Loucy (cell line): Measurements from ENCODE around the gene DNAI4.

ENCODE experiments used
- EZH2phosphoT487 ChIP-seq: fragments of 200-600 bp; IDR thresholded peaks from 2 replicates; pipeline ENCODE4 v1.6.1; 2018; ENCODE audit warnings: antibody characterized with exemption, mild to moderate bottlenecking, moderate library complexity, borderline replicate concordance
- TF ChIP-seq, protein P1 (sequence below): fragments of 200-600 bp; sonication (generic); conservative IDR thresholded peaks from 2 replicates; pipeline ENCODE4 v1.5.1; 2014; ENCODE audit warnings: mild to moderate bottlenecking, antibody characterized with exemption, low read length

DNA sequence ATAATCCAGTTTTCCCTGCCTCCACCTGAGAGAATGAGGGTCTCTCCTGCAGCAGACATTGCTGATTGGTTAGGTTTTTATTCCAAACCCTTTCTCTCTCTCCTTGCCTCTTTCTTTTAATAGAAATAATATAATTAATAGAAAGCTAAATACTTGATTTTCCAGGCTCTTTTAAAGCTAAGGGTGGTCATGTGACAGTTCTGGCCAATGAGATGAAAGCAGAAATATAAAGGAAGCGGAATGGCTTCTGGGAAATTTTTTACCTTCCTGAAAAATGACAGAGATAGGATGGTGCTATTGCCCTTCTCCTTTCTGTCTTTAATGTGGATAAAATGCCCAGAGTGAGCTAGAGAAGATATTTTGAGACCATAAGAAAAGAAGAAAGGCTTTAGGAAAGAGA is 35.6 kb downstream of the DNAI4 start:
- TF ChIP-seq, protein P1, sequence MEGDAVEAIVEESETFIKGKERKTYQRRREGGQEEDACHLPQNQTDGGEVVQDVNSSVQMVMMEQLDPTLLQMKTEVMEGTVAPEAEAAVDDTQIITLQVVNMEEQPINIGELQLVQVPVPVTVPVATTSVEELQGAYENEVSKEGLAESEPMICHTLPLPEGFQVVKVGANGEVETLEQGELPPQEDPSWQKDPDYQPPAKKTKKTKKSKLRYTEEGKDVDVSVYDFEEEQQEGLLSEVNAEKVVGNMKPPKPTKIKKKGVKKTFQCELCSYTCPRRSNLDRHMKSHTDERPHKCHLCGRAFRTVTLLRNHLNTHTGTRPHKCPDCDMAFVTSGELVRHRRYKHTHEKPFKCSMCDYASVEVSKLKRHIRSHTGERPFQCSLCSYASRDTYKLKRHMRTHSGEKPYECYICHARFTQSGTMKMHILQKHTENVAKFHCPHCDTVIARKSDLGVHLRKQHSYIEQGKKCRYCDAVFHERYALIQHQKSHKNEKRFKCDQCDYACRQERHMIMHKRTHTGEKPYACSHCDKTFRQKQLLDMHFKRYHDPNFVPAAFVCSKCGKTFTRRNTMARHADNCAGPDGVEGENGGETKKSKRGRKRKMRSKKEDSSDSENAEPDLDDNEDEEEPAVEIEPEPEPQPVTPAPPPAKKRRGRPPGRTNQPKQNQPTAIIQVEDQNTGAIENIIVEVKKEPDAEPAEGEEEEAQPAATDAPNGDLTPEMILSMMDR = no peak
- TF ChIP-seq EZH2phosphoT487 = no peak
